B cell (primary cell): ENCODE results near the gene UBR3.

ENCODE experiments used
- CTCF ChIP-seq: fragments of 200-600 bp; IDR thresholded peaks from one replicate; pipeline ENCODE4 v1.8.0; 2022; ENCODE audit warnings: antibody characterized with exemption, mild to moderate bottlenecking
- EZH2 ChIP-seq: IDR thresholded peaks from 2 replicates; pipeline ENCODE4 v1.6.1; 2012; ENCODE audit warnings: borderline replicate concordance, low read depth, mild to moderate bottlenecking, moderate library complexity, low read length; ENCODE audit not compliant: insufficient read depth, poor library complexity, severe bottlenecking

- TF ChIP-seq CTCF (no peak), EZH2 (no peak)
Measured at GRCh38 chr2:169798397-169798717, 28.9 kb upstream of the UBR3 start.
